GM19238 (cell line): ENCODE measurements around the gene AFTPH.

Source experiments
- DNase-seq: peaks from one replicate; pipeline ENCODE4 v3.0.0; 2011; ENCODE audit warnings: low spot score; ENCODE audit not compliant: insufficient read length

AFTPH gene

GRCh38 chr2:64609227-64609941, 85.3 kb downstream of the AFTPH start:
- DNase-seq, result peak; percentile 79

GRCh38 chr2:64609942-64610281, 85.8 kb downstream of the AFTPH start:
- no peak for DNase-seq

- no peak for DNase-seq
These were observed 86.3 kb downstream of the AFTPH start for GRCh38 chr2:64610316-64610855.

- no peak for DNase-seq
These were observed 88.6 kb downstream of the AFTPH start for GRCh38 chr2:64612575-64613195.

- no peak for DNase-seq
These were observed 89.1 kb downstream of the AFTPH start for GRCh38 chr2:64613276-64613675.

GRCh38 chr2:64615192-64615763, 91.2 kb downstream of the AFTPH start:
- no peak for DNase-seq

- DNase-seq, result no peak
These were observed 91.9 kb downstream of the AFTPH start for GRCh38 chr2:64615844-64616536.

GRCh38 chr2:64617631-64618151, 93.6 kb downstream of the AFTPH start:
- DNase-seq, result no peak

- DNase-seq, result no peak
These were observed 96.5 kb downstream of the AFTPH start for GRCh38 chr2:64620661-64621060.

- DNase-seq, result no peak
These were observed 98.5 kb downstream of the AFTPH start for GRCh38 chr2:64622443-64623241.

GRCh38 chr2:64623242-64623850, 99.2 kb downstream of the AFTPH start:
- DNase-seq, result no peak

- DNase-seq, result no peak
These were observed 100.0 kb downstream of the AFTPH start for GRCh38 chr2:64624108-64624610.

- DNase-seq, result no peak
These were observed 100.7 kb downstream of the AFTPH start for GRCh38 chr2:64624862-64625261.

GRCh38 chr2:64625299-64626145, 101.4 kb downstream of the AFTPH start:
- DNase-seq, result no peak

- no peak for DNase-seq
These were observed 102.2 kb downstream of the AFTPH start for GRCh38 chr2:64626146-64626809.

- DNase-seq, result no peak
These were observed 103.0 kb downstream of the AFTPH start for GRCh38 chr2:64626963-64627760.

GRCh38 chr2:64627860-64628841, 104.0 kb downstream of the AFTPH start:
- no peak for DNase-seq
